ENCODE data around the gene GP2.

DNA sequence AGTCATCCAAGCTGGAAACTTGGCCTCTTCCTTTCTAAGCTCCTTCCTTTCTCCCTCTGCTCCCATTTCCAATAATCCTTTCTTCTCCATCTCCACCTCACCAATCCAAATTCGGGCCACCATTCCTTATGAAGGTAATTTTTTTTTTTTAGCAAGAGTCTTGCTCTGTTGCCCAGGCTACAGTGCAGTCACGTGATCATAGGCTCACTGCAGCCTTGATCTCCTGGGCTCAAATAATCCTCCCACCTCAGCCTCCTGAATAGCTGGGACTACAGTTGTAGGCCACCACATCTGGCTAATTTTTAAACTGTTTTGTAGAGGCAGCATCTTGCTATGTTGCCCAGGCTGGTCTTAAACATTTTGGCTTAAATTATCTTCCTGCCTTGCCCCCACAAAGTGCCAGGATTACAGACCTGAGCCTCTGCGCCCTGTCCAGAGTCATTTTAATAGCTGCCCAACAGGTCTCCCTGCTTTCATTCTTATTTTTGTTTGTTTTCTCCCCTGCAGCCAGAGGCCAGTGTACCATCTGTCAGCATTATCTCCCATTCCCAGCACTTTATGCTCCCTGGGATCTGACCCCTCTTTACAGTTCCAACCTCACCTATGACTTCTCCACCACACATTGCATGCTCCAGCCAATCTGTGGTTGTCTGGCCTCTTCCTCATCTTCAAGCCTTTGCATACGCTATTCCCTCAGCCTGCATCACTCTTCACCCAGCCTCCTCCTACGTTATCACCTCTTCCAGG is 2.3 kb upstream of the GP2 start:
- TF ChIP-seq POLR2A (IDR thresholded peaks at IDR 0.05) (no peak), POLR2AphosphoS5 (IDR thresholded peaks at IDR 0.05; ENCODE audit: insufficient read depth in 1 of 2, low read depth in 1 of 2) (no peak)
- TF ChIP-seq, protein P1, sequence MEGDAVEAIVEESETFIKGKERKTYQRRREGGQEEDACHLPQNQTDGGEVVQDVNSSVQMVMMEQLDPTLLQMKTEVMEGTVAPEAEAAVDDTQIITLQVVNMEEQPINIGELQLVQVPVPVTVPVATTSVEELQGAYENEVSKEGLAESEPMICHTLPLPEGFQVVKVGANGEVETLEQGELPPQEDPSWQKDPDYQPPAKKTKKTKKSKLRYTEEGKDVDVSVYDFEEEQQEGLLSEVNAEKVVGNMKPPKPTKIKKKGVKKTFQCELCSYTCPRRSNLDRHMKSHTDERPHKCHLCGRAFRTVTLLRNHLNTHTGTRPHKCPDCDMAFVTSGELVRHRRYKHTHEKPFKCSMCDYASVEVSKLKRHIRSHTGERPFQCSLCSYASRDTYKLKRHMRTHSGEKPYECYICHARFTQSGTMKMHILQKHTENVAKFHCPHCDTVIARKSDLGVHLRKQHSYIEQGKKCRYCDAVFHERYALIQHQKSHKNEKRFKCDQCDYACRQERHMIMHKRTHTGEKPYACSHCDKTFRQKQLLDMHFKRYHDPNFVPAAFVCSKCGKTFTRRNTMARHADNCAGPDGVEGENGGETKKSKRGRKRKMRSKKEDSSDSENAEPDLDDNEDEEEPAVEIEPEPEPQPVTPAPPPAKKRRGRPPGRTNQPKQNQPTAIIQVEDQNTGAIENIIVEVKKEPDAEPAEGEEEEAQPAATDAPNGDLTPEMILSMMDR (IDR thresholded peaks at IDR 0.05) = no peak
